GM18520 (cell line): ENCODE measurements around the gene PHF2.
"Not testable (repeated sequence)": the region's sequence is repeated elsewhere in the genome, so short reads cannot be mapped to it uniquely, and the experiment has no call there.

Source experiments
- ATAC-seq: cut with Tn5 transposase; IDR thresholded peaks from one replicate; pipeline ENCODE4 v1.9.1; 2021; ENCODE audit not compliant: unreplicated experiment

The PHF2 gene

GRCh38 chr9:93663877-93664548 lies 87.6 kb downstream of the PHF2 start:
- ATAC-seq = no peak

- no peak for ATAC-seq
Measured at GRCh38 chr9:93664549-93665120, 88.3 kb downstream of the PHF2 start.

DNA sequence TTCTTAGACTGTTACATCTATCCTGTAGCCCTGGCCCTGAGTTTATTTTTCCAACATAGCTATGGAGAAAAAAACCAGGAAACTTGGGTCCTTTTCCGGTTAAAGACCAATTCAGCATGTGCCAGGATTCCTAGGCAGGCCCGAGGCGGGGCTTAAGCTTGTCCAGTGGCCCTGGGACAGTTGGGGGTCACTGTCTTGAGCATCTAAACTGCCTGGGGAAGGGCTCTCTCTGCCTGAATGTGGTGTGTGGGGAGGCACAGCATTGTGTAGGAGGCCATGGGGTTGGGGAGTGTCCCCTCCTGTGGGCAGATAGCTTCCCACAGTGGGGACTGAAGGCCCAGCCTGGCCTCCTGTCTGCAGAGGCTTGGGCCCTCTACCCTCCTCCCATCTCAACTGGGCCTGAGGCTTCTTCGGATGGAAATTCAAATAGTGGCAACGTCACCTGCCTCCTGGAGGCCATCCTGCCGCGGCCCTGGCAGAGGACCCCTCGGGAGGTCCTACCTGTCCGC lies 88.8 kb downstream of the PHF2 start:
- no peak for ATAC-seq

DNA sequence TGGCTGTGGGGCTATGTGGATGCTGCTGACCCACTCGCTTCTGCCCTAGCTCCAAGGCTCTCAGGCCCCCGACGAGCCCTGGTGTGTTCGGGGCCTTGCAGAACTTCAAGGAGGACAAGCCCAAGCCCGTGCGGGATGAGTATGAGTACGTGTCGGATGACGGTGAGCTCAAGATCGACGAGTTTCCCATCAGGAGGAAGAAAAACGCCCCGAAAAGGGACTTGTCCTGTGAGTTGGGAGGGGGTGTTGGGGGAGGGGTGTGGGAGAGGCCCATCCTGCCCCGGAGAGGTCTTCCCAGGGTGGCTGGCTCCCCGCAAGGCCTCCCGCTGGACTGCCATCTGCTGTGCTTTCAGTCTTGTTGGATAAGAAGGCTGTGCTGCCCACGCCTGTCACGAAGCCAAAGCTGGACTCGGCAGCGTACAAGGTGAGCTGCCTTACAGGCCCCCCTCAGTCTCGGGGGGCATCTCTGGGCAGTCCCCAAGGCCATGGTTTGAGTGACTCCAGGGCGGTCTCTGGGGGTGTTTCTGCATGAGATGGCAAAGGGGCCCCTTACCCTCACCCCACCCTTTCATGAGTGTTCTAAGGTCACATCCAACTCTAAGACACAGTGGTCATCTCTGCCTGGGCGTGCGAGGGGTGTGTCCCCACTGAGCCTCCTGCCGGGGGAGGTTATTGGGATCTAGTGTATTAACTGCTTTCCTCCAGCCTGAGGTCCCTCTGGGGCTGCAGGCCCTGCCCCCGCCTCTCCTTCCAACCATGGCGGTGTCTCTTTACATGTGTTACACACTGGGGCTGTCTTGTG lies 89.5 kb downstream of the PHF2 start:
- ATAC-seq = no peak

DNA sequence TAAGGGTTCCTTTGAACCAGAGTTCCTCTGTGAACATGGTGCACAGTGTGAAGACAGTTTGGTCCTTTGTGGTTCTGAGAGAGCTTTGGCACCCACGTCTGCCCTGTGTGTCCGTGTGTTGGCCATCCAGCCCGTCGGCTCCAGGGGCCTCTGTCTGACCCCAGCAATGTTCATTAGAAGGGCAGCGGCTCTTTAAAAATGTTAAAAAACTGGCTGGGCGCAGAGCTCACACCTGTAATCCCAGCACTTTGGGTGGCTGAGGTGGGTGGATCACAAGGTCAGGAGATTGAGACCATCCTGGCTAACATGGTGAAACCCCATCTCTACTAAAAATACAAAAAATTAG lies 90.0 kb downstream of the PHF2 start:
- not testable (repeated sequence) for ATAC-seq

DNA sequence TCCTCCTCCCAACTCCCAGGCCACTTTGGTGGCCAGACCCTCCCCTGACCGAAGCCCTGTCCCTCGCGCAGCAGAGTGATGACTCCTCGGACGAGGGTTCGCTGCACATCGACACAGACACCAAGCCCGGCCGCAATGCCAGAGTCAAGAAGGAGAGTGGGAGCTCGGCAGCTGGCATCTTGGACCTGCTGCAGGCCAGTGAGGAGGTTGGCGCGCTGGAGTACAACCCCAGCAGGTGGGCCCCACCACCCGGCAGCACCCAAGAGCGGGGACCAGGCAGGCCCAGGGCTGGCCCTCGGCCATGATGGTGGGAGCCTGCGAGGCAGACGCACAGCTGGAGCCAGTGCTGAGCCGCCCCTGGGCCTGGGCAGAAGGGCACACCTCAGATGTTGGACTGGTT lies 90.6 kb downstream of the PHF2 start:
- ATAC-seq = no peak

GRCh38 chr9:93667627-93668026 lies 91.2 kb downstream of the PHF2 start:
- ATAC-seq = no peak

DNA sequence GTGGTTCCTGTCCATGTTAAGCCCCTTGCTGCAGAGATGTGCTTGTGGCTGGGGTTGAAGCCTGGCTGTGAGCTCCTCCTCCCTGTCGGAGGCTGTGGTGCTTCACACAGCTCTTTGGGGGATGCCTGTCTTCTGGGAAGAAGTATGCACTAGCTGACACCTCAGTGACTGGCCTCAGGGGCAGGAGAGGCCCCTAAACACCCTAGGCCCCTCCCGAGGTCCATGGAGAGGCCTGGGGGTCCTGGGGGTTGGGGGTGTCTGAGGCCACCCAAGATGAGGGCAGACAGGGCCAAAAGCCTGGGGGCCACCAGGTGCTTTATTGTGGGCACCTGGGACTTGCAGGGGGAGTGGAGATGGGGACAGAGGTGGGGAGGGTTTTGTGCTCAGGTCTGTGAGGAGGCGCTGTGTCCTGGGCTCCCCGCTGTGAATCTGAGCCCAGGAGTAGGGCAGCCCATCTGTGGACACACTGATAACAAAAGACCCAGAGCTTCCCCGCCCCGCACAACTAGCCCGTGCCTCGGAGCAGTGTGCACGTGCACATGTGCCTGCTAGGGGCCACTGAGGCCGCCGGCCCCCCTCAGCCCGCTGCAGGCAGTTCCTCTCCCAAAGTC lies 92.0 kb downstream of the PHF2 start:
- ATAC-seq = no peak

- no peak for ATAC-seq
Measured at GRCh38 chr9:93669116-93669957, 93.0 kb downstream of the PHF2 start.

GRCh38 chr9:93669958-93670207 lies 93.5 kb downstream of the PHF2 start:
- ATAC-seq = no peak

DNA sequence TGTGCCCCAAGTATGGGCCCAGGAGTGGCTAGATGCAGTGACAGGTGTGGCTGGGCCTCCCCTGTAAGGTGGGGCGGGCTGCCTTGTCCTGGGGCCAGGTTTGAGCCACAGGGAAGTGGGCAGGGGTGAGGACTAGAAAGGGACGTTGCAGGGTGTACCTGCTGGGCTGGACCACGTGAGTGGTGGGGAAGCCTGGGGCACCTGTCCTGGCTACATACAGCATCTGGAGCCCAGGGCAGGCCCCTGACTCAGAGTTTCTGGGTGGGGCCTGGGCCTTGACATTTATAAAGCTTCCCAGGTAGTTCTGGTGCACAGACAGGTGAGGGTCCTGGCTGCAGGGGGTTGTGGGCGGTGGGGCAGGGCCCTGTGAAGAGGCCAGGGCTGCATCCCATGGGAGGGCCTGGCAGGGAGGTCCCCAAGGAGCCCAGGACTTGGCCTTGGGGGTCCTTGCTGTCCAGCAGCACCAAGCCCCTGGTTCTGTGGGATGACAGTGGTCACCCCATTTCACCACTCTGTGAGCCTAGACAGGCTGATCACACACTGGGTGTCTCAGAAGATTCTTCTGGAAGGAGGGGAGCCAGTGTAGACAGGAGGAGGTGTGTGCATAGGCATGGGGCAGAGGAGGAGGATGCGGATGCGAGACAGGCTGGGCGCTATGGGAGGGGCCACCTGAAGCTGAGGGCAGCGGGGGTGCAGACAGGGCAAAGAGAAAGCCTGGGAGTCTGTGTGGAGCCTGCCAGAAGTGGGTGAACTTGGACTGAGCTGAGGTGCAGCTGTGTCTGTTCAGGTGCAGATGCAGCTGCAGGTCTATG lies 94.0 kb downstream of the PHF2 start:
- ATAC-seq = no peak

DNA sequence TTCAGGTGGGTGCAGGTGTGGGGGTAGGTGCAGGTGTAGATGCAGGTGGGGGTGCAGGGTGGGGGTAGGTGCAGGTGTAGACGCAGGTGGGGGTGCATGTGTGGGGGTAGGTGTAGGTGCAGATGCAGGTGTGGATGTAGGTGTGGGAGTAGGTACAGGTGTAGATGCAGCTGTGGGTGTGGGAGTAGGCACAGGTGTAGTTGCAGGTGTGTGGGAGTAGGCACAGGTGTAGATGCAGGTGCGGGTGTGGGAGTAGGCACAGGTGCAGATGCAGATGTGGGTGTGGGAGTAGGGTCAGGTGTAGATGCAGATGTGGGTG lies 94.6 kb downstream of the PHF2 start:
- no peak for ATAC-seq

GRCh38 chr9:93672330-93673020 lies 96.1 kb downstream of the PHF2 start:
- ATAC-seq = not testable (repeated sequence)

- ATAC-seq = no peak
Measured at GRCh38 chr9:93673021-93673838, 96.8 kb downstream of the PHF2 start.

- no peak for ATAC-seq
Measured at GRCh38 chr9:93673839-93674334, 97.5 kb downstream of the PHF2 start.

GRCh38 chr9:93674580-93675335 lies 98.4 kb downstream of the PHF2 start:
- no peak for ATAC-seq

- no peak for ATAC-seq
Measured at GRCh38 chr9:93675336-93676150, 99.2 kb downstream of the PHF2 start.
